Astrocyte of the hippocampus (primary cell): ENCODE measurements around the gene GSS.

ENCODE experiments used
- DNase-seq: peaks from one replicate; pipeline ENCODE4 v3.0.0; 2011; ENCODE audit warnings: low read depth, low spot score

The GSS gene

DNA sequence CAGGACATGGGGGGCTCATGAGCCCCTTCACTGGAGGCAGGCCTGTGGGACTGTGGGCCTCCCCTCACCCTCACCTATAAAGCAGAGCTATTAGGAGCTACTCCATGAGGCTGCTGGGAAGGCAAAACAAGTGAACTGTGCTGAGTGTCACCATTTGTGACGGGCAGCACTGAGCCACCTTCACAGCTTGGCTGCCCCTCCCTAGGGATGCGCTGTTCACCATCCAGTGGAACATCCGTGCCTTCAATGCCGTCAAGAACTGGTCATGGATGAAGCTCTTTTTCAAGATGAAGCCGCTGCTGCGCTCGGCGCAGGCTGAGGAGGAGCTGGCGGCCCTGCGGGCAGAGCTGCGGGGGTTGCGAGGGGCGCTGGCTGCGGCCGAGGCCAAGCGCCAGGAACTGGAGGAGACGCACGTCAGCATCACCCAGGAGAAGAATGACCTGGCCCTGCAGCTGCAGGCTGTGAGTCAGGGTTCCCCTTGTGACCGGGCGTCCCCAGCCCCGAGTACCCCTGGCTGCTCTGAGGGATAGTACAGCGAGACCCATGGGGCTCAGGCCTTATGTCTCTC lies 38.4 kb upstream of the GSS start:
- no peak for DNase-seq

DNA sequence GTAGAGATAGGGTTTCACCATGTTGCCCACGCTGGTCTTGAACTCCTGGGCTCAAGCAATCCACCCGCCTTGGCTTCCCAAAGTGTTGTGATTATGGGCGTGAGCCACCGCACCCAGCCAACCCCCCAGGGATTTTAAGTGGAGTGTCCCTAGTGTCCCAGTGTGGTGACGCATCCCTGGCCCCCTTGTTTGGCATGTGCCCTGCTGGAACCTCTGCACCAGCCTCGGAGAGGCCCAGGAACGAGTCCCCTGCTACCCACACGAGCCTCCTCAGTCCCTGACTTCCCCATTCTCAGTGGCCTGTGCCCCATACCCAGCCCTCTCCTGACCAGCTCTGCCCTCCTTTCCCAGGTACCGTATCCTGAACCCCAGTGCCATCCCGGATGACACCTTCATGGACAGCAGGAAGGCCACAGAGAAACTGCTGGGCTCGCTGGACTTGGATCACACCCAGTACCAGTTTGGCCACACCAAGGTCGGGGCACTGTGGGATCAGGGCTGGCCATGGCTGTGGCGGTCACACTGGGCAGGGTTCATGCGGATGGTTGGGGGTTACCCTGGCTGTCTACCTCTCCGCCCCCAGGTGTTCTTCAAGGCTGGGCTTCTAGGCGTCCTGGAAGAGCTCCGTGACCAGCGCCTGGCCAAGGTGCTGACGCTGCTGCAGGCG lies 37.3 kb upstream of the GSS start:
- DNase-seq = no peak

DNA sequence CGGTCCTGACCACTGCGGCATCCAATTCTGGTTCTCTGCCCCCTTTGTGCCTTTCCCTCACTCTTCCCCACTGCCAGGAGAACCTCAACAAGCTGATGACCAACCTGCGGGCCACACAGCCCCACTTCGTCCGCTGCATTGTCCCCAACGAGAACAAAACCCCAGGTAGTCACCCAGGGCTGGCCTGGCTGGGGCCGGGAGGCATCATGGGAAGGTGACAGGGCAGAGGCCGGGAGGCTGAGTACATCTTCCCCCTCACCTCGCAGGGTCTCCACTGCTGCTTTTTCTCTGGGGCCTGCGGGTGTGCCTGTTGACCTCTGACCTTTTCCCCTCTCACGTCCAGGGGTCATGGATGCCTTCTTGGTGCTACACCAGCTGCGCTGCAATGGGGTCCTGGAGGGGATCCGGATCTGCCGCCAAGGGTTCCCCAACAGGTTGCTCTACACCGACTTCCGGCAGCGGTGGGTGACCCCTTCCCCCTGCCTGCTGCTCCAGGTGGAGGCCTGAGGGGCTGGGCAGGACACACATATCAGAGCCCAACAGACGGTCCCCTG lies 35.1 kb upstream of the GSS start:
- DNase-seq = no peak

DNA sequence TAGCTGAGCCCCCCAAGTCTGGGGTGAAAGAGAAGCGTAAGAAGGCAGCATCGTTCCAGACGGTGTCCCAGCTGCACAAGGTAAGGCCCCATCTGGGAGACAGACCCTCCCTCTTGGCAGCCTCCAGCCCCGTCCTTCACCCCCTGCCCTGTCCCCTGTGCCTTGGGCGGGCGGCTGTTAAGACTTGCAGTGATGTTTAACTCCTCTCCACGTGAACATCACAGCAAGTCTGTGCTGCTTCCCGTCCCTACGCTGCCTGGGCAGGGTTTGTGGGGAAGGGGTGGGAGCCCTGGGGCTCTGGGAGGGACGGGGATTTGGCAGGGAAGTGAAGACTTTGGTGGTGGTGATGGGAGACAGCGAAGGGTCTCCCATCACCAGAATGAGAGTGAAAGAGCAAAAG lies 34.6 kb upstream of the GSS start:
- DNase-seq = no peak

DNA sequence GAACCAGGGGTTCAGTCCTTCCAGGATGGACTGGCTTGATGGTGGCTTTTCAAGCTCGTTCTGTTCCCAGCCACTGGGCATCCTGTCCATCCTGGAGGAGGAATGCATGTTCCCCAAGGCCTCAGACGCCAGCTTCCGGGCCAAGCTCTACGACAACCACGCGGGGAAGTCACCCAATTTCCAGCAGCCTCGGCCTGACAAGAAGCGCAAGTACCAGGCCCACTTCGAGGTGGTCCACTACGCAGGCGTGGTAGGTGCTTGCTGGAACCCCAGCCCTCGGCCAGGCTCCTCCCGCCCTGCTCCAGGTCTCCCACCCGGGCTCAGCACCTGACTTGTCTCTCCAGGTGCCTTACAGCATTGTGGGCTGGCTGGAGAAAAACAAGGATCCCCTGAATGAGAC lies 34.1 kb upstream of the GSS start:
- no peak for DNase-seq

DNA sequence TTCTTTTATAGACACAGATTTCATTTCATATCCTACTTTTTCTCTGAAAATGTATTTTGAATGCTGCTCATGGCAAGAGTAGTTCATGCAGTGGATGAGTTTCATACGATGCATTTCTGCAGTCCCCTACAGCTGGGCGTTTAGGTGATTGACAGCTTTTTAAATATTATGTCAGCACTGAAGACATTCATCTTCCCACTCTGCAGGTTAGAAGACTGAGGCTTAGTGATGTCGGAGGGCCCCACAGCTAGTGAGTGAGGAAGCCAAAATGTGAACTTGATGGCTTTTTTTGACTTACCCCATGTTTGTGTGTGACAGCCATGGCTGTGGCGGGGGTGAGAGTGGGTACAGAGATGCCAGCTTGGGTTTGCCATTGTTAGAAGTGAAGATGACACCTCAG lies 33.5 kb upstream of the GSS start:
- DNase-seq = no peak

DNA sequence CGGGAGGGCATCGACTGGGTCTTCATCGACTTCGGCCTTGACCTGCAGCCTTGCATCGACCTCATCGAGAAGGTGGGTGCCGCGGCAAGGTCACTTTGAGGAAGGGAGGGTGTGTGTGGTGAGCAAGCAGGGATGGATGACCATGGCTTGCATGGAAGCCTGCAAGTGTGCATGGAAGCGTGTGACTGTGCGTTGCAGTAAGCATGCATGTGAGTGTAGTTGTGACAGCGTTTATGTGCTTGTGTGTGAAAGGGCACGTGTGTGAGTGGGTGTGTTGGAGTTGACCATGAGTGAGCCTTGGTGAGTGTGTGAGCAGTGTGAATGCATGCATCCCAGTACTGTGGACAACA lies 32.6 kb upstream of the GSS start:
- DNase-seq = no peak

DNA sequence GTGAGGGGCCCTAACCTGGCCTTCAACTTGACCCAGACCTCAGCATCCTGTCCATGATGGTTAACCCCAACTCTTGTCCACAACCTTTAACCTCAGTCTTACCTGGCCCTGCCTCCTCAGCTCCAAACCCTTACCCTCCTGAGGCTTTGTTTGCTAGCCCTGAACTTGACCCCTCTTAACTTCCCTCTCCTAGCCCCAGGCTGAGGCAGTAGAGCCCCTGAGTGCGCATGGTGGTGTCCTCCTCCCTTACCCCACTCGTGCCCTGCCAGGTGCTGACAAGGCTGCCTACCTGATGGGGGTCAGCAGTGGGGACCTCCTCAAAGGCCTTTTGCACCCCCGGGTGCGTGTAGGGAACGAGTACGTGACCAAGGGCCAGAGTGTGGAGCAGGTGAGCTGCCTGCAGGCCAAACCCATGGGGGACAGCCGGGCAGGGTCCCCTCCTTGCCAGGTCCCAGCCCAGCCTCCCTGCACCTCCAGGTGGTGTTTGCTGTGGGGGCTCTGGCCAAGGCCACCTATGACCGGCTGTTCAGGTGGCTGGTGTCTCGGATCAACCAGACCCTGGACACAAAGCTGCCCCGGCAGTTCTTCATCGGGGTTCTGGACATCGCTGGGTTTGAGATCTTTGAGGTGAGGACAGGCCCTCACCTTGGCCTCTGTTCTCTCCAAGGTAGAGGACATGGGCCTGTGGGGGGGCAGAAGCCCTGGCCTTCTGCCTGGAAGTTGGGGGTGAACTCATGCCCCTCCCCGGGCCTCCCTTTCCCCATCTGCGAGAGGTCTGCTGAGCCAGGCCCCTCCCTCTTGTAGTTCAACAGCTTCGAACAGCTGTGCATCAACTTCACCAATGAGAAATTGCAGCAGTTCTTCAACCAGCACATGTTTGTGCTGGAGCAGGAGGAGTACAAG lies 31.9 kb upstream of the GSS start:
- DNase-seq = no peak

DNA sequence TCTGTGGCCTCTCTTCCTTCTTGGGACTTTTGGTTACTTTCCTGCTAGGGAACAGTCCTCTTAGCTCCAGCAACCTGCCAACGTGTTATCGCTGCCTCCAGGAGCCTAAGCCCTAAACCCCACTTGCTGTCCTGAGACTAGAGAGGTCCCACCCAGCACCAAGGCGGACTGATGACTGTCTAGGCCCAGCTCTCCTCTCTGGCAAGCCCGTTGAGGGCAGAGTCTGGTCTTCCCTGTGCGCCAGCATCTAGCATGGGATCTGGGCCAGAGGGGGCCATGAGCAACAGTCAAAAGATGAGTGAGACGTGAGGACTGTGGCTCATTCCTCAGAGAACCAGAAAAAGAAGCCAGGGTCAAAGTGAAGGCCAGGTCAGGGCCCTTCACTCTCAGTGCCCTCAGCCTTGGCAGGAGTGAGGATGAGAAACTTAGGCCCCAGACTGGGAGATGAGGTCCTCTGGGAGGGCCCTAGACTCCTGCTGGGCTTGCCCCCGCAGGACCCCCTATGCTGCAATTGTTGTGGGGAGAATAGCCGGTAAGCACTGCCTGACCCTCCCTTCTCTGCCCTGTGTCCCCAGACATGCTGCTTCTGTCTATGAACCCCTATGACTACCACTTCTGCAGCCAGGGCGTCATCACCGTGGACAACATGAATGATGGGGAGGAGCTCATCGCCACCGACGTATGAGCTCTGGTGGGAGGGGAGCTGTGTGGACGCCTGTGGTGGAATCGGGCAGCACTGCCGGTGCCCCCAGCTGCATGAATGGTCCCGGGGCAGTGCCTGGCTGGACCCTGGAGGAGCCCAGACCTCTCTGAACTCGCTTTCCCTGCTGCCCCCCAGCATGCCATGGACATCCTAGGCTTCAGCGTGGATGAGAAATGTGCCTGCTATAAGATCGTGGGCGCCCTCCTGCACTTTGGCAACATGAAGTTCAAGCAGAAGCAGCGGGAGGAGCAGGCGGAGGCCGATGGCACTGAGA lies 31.0 kb upstream of the GSS start:
- no peak for DNase-seq

DNA sequence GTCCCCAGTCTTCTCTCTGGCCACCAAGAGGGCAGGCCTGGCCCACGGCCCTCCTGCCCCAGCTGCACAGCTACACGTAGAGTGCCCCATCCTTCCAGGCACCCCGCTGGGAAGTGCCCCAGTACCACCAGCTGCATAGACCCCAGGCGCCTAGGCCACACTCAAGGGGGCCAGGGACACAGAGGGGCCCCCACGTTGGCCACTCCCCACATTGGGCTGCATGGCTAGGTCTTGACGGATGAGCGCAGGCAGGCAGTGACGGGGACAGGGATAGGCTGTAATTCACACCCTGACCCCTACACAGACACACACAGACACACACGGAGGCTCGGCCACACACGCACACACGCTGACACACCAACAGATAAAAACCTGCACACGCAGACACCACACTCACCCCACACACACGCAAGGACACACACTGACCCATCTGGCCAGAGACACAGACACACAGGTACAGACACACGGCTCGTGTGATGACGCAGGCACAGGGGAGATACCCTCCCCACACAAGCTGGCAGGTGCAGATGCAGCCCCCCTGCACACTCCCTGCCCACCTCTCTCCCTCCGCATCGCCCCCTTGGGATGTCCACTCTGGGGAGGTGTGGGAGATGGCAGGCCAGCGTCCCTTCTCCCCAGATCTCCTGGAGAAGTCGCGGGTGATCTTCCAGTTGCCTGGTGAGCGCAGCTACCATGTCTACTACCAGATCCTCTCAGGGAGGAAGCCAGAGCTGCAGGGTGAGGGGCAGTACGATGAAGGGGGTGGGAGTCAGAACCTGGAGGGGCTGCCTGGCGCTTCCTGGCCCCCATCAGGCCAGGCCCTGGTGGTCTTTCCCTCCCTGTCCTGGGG lies 30.1 kb upstream of the GSS start:
- DNase-seq = no peak

DNA sequence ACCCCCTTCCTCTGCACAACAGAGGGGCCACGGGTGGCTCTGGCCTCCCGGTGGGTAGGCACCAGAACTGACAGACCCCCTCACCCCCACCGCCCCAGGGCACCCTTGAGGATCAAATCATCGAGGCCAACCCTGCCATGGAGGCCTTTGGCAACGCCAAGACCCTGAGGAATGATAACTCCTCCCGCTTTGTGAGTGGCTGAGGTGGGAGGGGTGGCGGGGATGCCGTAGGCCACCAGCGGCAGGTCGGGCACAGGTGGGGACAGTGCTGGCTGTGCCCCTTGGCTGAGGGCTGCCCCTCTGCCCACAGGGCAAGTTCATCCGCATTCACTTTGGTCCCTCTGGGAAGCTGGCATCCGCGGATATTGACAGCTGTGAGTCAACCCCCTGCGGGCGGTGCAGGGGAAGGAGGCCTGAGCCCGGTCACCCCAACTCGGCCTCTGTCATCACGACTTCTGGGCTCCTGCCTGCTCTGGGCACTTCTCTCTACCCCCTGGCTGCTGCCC lies 29.2 kb upstream of the GSS start:
- DNase-seq = no peak

DNA sequence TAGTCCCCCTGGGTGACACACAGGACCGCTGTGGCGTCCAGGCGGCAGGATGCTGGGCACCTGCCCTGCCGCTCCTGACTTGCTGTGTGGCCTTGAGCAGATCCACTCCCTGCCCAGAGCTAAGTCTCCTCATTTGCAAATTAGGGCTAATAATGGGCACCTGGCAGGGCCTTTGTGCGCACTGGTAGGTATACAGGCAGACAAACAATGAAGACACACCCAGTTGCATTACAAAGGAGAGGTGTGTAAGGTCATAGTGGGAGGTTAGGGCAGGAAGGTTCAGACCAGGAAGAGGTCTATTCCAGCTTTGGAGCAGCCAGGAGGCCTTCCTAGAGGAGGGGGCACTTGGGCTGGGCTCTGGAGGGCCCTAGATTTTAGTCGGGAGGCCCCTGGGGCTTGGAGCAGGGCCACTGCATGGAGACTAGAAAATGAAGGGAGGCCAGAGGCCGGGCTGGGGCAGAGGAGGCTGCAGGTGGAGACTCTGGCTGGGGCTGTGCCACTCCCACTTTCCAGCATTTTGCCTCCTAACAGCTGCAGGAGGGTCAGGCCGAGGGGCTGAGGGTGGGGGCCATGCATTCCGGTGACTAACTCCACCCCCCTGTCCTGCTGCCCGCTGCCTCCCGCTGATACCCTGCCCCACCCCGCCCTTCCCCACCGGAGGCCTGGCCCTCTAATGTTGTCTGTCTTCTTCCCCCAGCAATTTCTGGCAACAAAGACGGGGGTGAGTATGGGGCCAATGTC lies 28.6 kb upstream of the GSS start:
- DNase-seq = no peak

DNA sequence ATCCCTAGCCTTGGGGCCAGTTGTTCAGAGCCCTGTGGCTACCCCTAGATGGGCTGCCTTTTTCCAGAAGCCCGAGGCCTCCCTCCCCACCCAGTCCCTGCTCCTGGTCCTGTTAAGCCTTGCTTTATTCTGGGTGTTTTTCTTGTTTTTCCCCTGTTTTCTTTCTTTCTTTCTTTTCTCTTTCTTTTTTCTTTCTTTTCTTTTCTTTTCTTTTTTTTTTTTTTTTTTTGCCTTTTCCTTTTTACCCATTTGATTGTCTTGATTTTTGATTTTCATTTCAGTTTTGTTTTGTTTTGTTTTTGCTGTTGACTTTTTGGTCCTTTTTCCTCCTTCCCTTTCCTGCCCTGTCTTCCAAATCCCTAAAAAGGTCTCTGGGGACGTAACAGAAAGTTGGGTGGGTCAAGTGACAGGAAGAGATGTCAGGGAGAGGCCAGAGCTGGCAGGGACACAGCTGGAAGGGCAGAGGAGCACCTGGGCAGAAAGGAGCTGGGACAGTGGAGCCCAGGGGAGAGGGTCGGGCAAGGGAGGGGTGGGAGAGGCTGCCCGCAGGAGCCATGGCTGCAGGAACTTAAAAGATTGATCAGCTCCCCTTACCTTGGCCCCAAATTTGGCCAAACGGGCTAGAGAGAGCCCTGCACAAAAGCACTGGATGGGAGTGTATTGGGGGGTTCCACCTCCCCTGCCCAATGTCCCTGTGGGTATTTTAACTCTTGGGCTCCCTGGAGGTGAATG lies 27.6 kb upstream of the GSS start:
- no peak for DNase-seq

DNA sequence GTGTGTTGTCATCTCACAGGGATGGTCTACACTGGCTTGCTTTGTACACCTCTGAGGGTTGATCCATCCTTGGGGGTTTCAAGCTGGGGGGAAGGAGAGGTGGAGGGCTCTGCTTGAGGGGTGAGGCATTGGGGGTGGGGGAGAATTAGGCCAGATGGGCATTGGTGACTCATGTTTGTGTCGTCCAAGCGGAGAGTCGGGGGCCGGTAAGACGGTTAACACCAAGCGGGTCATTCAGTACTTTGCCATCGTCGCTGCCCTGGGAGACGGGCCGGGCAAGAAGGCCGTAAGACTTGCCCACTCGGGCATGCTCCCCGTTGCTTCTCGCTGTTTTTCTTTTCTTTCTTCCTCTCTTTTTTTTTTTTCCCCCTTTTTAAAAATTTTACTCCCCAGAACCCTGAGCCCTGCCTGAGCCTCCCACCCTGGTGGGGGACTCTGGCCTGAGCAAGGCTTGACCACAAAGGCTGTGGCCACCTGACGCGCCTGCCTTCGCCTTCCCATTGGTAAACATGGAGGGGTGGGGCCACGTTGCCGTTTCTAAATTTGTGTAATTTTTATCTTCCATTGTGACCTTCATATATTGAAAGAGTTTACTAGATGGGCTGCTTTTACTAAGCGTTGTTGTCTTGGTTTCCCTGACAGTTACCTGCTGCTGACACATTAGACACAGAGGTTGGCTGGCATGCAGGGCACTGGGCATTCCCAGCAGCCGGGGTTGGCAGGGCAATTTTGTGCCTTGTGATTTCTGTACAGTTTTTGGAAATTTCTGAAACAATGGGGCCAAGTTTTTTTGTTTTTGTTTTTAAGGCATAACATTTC lies 26.9 kb upstream of the GSS start:
- no peak for DNase-seq

DNA sequence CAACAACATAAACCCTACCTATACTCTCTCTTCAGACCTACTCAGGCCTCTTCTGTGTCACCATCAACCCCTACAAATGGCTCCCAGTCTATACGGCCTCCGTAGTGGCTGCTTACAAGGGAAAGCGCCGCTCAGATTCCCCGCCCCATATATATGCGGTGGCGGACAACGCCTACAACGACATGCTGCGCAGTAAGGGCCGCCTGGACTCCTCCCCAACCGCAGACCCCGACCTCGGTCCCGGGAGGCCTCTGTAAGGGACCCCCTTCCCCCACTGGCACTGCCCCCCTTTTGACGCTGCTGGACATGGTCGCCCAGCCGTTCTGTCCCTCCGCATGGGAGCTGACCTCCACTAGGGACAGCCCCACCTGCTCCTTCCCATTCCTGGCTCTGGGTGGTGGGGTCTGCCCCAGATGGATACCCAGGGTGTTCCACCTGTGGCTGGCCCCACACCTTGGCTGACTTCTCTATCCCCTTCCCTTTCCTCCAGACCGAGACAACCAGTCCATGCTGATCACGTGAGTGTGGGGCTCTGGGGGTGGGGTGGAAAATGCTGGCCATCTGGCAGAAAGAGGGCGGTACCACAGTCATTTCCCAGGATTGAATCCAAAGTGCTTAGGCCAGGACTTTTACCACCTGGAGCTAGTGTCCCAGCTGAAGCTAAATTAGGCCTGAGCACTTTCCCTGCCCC lies 25.1 kb upstream of the GSS start:
- DNase-seq = no peak

DNA sequence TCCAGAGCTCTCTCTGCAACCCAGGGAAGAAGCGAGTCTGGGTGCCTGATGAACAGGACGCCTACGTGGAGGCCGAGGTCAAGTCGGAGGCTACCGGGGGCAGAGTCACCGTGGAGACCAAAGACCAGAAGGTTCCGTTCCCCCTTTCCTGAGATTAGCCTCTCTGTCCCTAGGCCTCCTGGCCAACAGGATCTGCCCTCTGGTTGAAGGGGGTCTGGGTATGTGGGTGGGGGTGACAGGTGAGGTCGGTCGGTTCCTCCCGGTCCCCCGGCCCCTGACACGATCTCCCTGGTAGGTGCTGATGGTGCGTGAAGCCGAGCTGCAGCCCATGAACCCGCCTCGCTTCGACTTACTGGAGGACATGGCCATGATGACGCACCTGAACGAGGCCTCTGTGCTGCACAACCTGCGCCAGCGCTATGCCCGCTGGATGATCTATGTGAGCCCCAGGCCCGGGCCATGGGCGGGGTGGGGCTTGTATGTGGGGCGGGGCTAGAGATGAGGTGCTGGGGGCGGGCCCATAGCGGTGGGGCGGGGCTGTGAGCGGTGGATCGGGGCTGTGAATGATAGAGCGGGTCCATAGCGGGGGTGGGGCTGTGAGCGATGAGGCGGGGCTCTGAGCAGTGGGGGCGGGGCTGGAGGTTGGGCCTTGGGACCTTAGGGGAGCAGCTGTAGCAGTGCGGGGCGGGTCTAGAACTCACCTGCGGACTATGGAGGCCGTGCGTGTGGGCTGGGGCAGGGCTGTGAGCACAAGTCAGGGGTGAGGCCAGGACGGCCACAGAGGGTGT lies 24.0 kb upstream of the GSS start:
- no peak for DNase-seq
